ENCODE measurements around the gene PFDN4. TPM values are rescaled to one million over a fixed set of nuclear protein-coding genes. Genes with fewer than 3 reads are reported as not detected.
"Not testable (repeated sequence)": the region's sequence is repeated elsewhere in the genome, so short reads cannot be mapped to it uniquely, and the experiment has no call there.

Gene PFDN4
- total and polyA plus RNA-seq, 4 experiments from 2014 or later, result 15.2 to 70.7 (median 30.2) TPM

GRCh38 chr20:54223751-54224150 is 15.9 kb downstream of the PFDN4 start:
- no peak for DNase-seq
- Mint-ChIP-seq H3K27me3 (no peaks in the 10 kb centered on the region), H3K36me3 (peaks cover 0 to 5% of the 10 kb centered on the region in 2 donors), H3K9me3 (peaks cover 0 to 4% (median 0%) of the 10 kb centered on the region in 8 donors), H3K4me3 (no peak overlapping the region), H3K4me1 (peaks cover 10 to 23% (median 15%) of the 10 kb centered on the region in 4 donors), H3K27ac (no peak overlapping the region)
- Histone ChIP-seq H3K9me3 (ENCODE audit: control insufficient read depth in 1 of 2, low read length in 2 of 2) (no peaks in the 10 kb centered on the region), H3K27ac (ENCODE audit: low read depth, low read length) (no peak overlapping the region), H3K27me3 (ENCODE audit: insufficient read depth, low read length) (no peaks in the 10 kb centered on the region), H3K36me3 (ENCODE audit: insufficient read depth, low read length) (no peaks in the 10 kb centered on the region), H3K4me3 (ENCODE audit: low read length in 2 of 2) (no peak overlapping the region), H3K4me1 (ENCODE audit: insufficient read depth, low read length) (peaks cover 16% of the 10 kb centered on the region)
- intact Hi-C loops (cut with micrococcal nuclease), result no loop called here
- ChIA-PET CTCF (ENCODE audit: partially characterized antibody) (interaction anchor here (1.3 kb wide), 1 partner anchor 10 kb away, joined by 4 read pairs; no protein-coding TSS in a partner anchor), POLR2A (ENCODE audit: partially characterized antibody) (interaction anchor here (3.0 kb wide), 1 partner anchor 16 kb away, joined by 16 read pairs; the partner anchor contains the start of gene PFDN4)

- H3K36me3 ChIP-seq (ENCODE audit: insufficient read depth, low read length); H3K9me3 Mint-ChIP-seq; H3K9me3 ChIP-seq (ENCODE audit: control insufficient read depth in 1 of 2, low read length in 2 of 2); H3K27ac Mint-ChIP-seq; POLR2A ChIA-PET (ENCODE audit: partially characterized antibody); CTCF ChIA-PET (ENCODE audit: partially characterized antibody); H3K4me3 ChIP-seq (ENCODE audit: low read length in 2 of 2); H3K36me3 Mint-ChIP-seq; H3K27me3 Mint-ChIP-seq; H3K4me3 Mint-ChIP-seq; intact Hi-C loops (cut with micrococcal nuclease); H3K27me3 ChIP-seq (ENCODE audit: insufficient read depth, low read length); H3K27ac ChIP-seq (ENCODE audit: low read depth, low read length); DNase-seq: not testable (repeated sequence)
- peaks cover 16% of the 10 kb centered on the region for H3K4me1 ChIP-seq (ENCODE audit: insufficient read depth, low read length)
- H3K4me1 Mint-ChIP-seq, result peaks cover 10 to 23% (median 15%) of the 10 kb centered on the region in 4 donors
These were observed 16.8 kb downstream of the PFDN4 start for GRCh38 chr20:54224642-54225041.

GRCh38 chr20:54227241-54227640 is 19.4 kb downstream of the PFDN4 start:
- no peak overlapping the region for H3K27ac Mint-ChIP-seq
- ChIA-PET CTCF (ENCODE audit: partially characterized antibody) (no interaction called here), POLR2A (ENCODE audit: partially characterized antibody) (no interaction called here)
- Histone ChIP-seq H3K27me3 (ENCODE audit: insufficient read depth, low read length) (no peaks in the 10 kb centered on the region), H3K9me3 (ENCODE audit: control insufficient read depth in 1 of 2, low read length in 2 of 2) (no peaks in the 10 kb centered on the region), H3K36me3 (ENCODE audit: insufficient read depth, low read length) (no peaks in the 10 kb centered on the region), H3K4me1 (ENCODE audit: insufficient read depth, low read length) (peaks cover 2% of the 10 kb centered on the region), H3K4me3 (ENCODE audit: low read length in 2 of 2) (no peak overlapping the region), H3K27ac (ENCODE audit: low read depth, low read length) (no peak overlapping the region)
- intact Hi-C loops (cut with micrococcal nuclease), result no loop called here
- H3K4me3 Mint-ChIP-seq, result no peak overlapping the region
- peaks cover 0 to 5% (median 2%) of the 10 kb centered on the region in 4 donors for H3K4me1 Mint-ChIP-seq
- no peaks in the 10 kb centered on the region for H3K36me3 Mint-ChIP-seq
- peaks cover 0 to 18% (median 3%) of the 10 kb centered on the region in 8 donors for H3K9me3 Mint-ChIP-seq
- no peak for DNase-seq
- peaks cover 0 to 1% of the 10 kb centered on the region in 2 donors for H3K27me3 Mint-ChIP-seq

- POLR2A ChIA-PET (ENCODE audit: partially characterized antibody), result no interaction called here
- Histone ChIP-seq H3K36me3 (ENCODE audit: insufficient read depth, low read length) (no peaks in the 10 kb centered on the region), H3K4me3 (ENCODE audit: low read length in 2 of 2) (no peak overlapping the region), H3K9me3 (ENCODE audit: control insufficient read depth in 1 of 2, low read length in 2 of 2) (peaks cover 0 to 4% of the 10 kb centered on the region in 2 donors), H3K4me1 (ENCODE audit: insufficient read depth, low read length) (no peaks in the 10 kb centered on the region), H3K27me3 (ENCODE audit: insufficient read depth, low read length) (no peaks in the 10 kb centered on the region), H3K27ac (ENCODE audit: low read depth, low read length) (no peak overlapping the region)
- intact Hi-C loops (cut with micrococcal nuclease), result no loop called here
- CTCF ChIA-PET (ENCODE audit: partially characterized antibody), result no interaction called here
- H3K9me3 Mint-ChIP-seq, result peaks cover 0 to 23% (median 5%) of the 10 kb centered on the region in 8 donors
- peaks cover 0 to 5% of the 10 kb centered on the region in 2 donors for H3K27me3 Mint-ChIP-seq
- H3K27ac Mint-ChIP-seq, result no peak overlapping the region
- no peaks in the 10 kb centered on the region for H3K36me3 Mint-ChIP-seq
- H3K4me1 Mint-ChIP-seq, result no peaks in the 10 kb centered on the region
- peak overlapping the region in 1 of 8 donors; percentile 27 for H3K4me3 Mint-ChIP-seq
- no peak for DNase-seq
These were observed 19.9 kb downstream of the PFDN4 start for GRCh38 chr20:54227751-54228150.

GRCh38 chr20:54228841-54229240 is 21.0 kb downstream of the PFDN4 start:
- CTCF ChIA-PET (ENCODE audit: partially characterized antibody), result no interaction called here
- Histone ChIP-seq H3K27ac (ENCODE audit: low read depth, low read length) (no peak overlapping the region), H3K27me3 (ENCODE audit: insufficient read depth, low read length) (no peaks in the 10 kb centered on the region), H3K9me3 (ENCODE audit: control insufficient read depth in 1 of 2, low read length in 2 of 2) (peaks cover 0 to 4% of the 10 kb centered on the region in 2 donors), H3K4me1 (ENCODE audit: insufficient read depth, low read length) (no peaks in the 10 kb centered on the region), H3K36me3 (ENCODE audit: insufficient read depth, low read length) (no peaks in the 10 kb centered on the region), H3K4me3 (ENCODE audit: low read length in 2 of 2) (no peak overlapping the region)
- Mint-ChIP-seq H3K36me3 (no peaks in the 10 kb centered on the region), H3K9me3 (peaks cover 0 to 23% (median 6%) of the 10 kb centered on the region in 8 donors), H3K27me3 (peaks cover 2 to 5% of the 10 kb centered on the region in 2 donors), H3K4me3 (no peak overlapping the region), H3K4me1 (no peaks in the 10 kb centered on the region), H3K27ac (no peak overlapping the region)
- no peak for DNase-seq
- intact Hi-C loops (cut with micrococcal nuclease), result no loop called here
- POLR2A ChIA-PET (ENCODE audit: partially characterized antibody), result no interaction called here

GRCh38 chr20:54229566-54230160 is 21.8 kb downstream of the PFDN4 start:
- H3K9me3 ChIP-seq (ENCODE audit: control insufficient read depth in 1 of 2, low read length in 2 of 2), result peaks cover 0 to 4% of the 10 kb centered on the region in 2 donors
- DNase-seq, result no peak
- intact Hi-C loops (cut with micrococcal nuclease), result no loop called here
- H3K27ac ChIP-seq (ENCODE audit: low read depth, low read length), result no peak overlapping the region
- CTCF ChIA-PET (ENCODE audit: partially characterized antibody), result no interaction called here
- no peaks in the 10 kb centered on the region for H3K4me1 ChIP-seq (ENCODE audit: insufficient read depth, low read length)
- H3K36me3 ChIP-seq (ENCODE audit: insufficient read depth, low read length), result no peaks in the 10 kb centered on the region
- no peaks in the 10 kb centered on the region for H3K36me3 Mint-ChIP-seq
- POLR2A ChIA-PET (ENCODE audit: partially characterized antibody), result no interaction called here
- no peak overlapping the region for H3K27ac Mint-ChIP-seq
- H3K4me3 ChIP-seq (ENCODE audit: low read length in 2 of 2), result no peak overlapping the region
- H3K4me1 Mint-ChIP-seq, result no peaks in the 10 kb centered on the region
- H3K27me3 ChIP-seq (ENCODE audit: insufficient read depth, low read length), result no peaks in the 10 kb centered on the region
- peaks cover 0 to 23% (median 6%) of the 10 kb centered on the region in 8 donors for H3K9me3 Mint-ChIP-seq
- H3K27me3 Mint-ChIP-seq, result peaks cover 4 to 5% of the 10 kb centered on the region in 2 donors
- no peak overlapping the region for H3K4me3 Mint-ChIP-seq

- intact Hi-C loops (cut with micrococcal nuclease), result no loop called here
- Histone ChIP-seq H3K9me3 (ENCODE audit: control insufficient read depth in 1 of 2, low read length in 2 of 2) (peaks cover 0 to 4% of the 10 kb centered on the region in 2 donors), H3K27ac (ENCODE audit: low read depth, low read length) (no peak overlapping the region), H3K27me3 (ENCODE audit: insufficient read depth, low read length) (no peaks in the 10 kb centered on the region), H3K4me1 (ENCODE audit: insufficient read depth, low read length) (no peaks in the 10 kb centered on the region), H3K36me3 (ENCODE audit: insufficient read depth, low read length) (no peaks in the 10 kb centered on the region), H3K4me3 (ENCODE audit: low read length in 2 of 2) (no peak overlapping the region)
- Mint-ChIP-seq H3K4me1 (no peaks in the 10 kb centered on the region), H3K27ac (peak overlapping the region in 1 of 7 donors; percentile 11), H3K9me3 (peaks cover 0 to 23% (median 6%) of the 10 kb centered on the region in 8 donors), H3K4me3 (no peak overlapping the region), H3K27me3 (peaks cover 7 to 10% of the 10 kb centered on the region in 2 donors), H3K36me3 (no peaks in the 10 kb centered on the region)
- no peak for DNase-seq
- ChIA-PET CTCF (ENCODE audit: partially characterized antibody) (no interaction called here), POLR2A (ENCODE audit: partially characterized antibody) (no interaction called here)
These were observed 23.1 kb downstream of the PFDN4 start for GRCh38 chr20:54231036-54231435.

Measured in CD4-positive, alpha-beta memory T cell (primary cell).